GM12872 (cell line): ENCODE data around the gene DEDD2.

Experiments used
- CTCF ChIP-seq: IDR thresholded peaks from 3 replicates; pipeline ENCODE4 v1.5.1; 2011; ENCODE audit warnings: low read depth, mild to moderate bottlenecking, low read length, moderate library complexity; ENCODE audit not compliant: insufficient read depth

DEDD2 gene

GRCh38 chr19:42249149-42249750, 31.8 kb upstream of the DEDD2 start:
- no peak for TF ChIP-seq CTCF

GRCh38 chr19:42248270-42249148, 31.0 kb upstream of the DEDD2 start:
- TF ChIP-seq CTCF = no peak

GRCh38 chr19:42247640-42248199, 30.2 kb upstream of the DEDD2 start:
- TF ChIP-seq CTCF = no peak

- TF ChIP-seq CTCF = no peak
These were observed 29.6 kb upstream of the DEDD2 start for GRCh38 chr19:42246922-42247639.

- no peak for TF ChIP-seq CTCF
These were observed 28.9 kb upstream of the DEDD2 start for GRCh38 chr19:42246143-42246921.

- TF ChIP-seq CTCF = no peak
These were observed 27.8 kb upstream of the DEDD2 start for GRCh38 chr19:42245231-42245630.
